IMR-90 (cell line): ENCODE measurements around the gene ADTRP. TPM values are rescaled to one million over a fixed set of nuclear protein-coding genes. Genes with fewer than 3 reads are reported as not detected.

Experiments
- ATAC-seq: fragments of 200-7000 bp; cut with Tn5 transposase; 2 replicates; pipeline ENCODE4 v1.9.1; 2020; ENCODE audit warnings: low read depth, mild to moderate bottlenecking, moderate library complexity
- BruUV-seq: library from RNA; stranded (reverse); fragments of 400-500 nt; replicated peaks from 2 replicates; lab custom pipeline; 2021; lab: Mats Ljungman, UMichigan
- CTCF ChIA-PET: fragments of 300-600 bp; formaldehyde crosslinking; extraction: SDS; loops from one replicate; lab custom pipeline; 2021; ENCODE audit warnings: antibody characterized with exemption; lab: Yijun Ruan, JAX
- POLR2A ChIA-PET: fragments of 300-600 bp; sonication (Branson Sonifier 250); formaldehyde crosslinking; loops from one replicate; lab custom pipeline; 2022; ENCODE audit warnings: antibody characterized with exemption; ENCODE audit not compliant: unreplicated experiment; lab: Charles Lee
- DNase-seq: peaks from one replicate; pipeline ENCODE4 v3.0.0; 2013
- H2AFZ ChIP-seq: replicated peaks from 2 replicates; pipeline ENCODE3; 2013; ENCODE audit warnings: low read length, mild to moderate bottlenecking; ENCODE audit not compliant: poor library complexity
- H2AK5ac ChIP-seq: 2 replicates; pipeline ENCODE4 v1.6.1; 2013; ENCODE audit warnings: low read depth, low read length, inconsistent platforms
- H2AK9ac ChIP-seq: replicated peaks from 2 replicates; pipeline ENCODE3; 2013; ENCODE audit warnings: mild to moderate bottlenecking, low read depth, low read length, moderate library complexity; ENCODE audit not compliant: poor library complexity
- H2BK120ac ChIP-seq: 2 replicates; pipeline ENCODE4 v1.6.1; 2013; ENCODE audit warnings: low read depth, low read length, inconsistent platforms
- H2BK15ac ChIP-seq: 3 replicates; pipeline ENCODE4 v1.6.1; 2013; ENCODE audit warnings: low read depth, low read length, inconsistent platforms
- H2BK20ac ChIP-seq: 2 replicates; pipeline ENCODE4 v1.6.1; 2013; ENCODE audit warnings: low read depth, mild to moderate bottlenecking, inconsistent platforms, low read length, moderate library complexity
- H2BK5ac ChIP-seq: 2 replicates; pipeline ENCODE4 v1.6.1; 2013; ENCODE audit warnings: mild to moderate bottlenecking, low read depth, low read length, inconsistent platforms; ENCODE audit not compliant: poor library complexity, severe bottlenecking
- H3K14ac ChIP-seq: replicated peaks from 2 replicates; pipeline ENCODE4 v1.6.1; 2013; ENCODE audit warnings: low read depth, low read length, inconsistent platforms
- H3K18ac ChIP-seq: 2 replicates; pipeline ENCODE4 v1.6.1; 2013; ENCODE audit warnings: low read depth, low read length, control low read depth
- H3K23ac ChIP-seq: 2 replicates; pipeline ENCODE4 v1.6.1; 2013; ENCODE audit warnings: low read depth, low read length, inconsistent platforms
- H3K27ac ChIP-seq: 2 replicates; pipeline ENCODE4 v1.5.1; 2013; ENCODE audit warnings: mild to moderate bottlenecking, control low read depth, low read length; ENCODE audit not compliant: insufficient read depth
- H3K27me3 ChIP-seq: 2 replicates; pipeline ENCODE4 v1.6.1; 2013; ENCODE audit warnings: low read length; ENCODE audit not compliant: control insufficient read depth, insufficient read depth
- H3K36me3 ChIP-seq: 2 replicates; pipeline ENCODE4 v1.6.1; 2013; ENCODE audit warnings: low read length, mixed read lengths; ENCODE audit not compliant: control insufficient read depth, insufficient read depth
- H3K4ac ChIP-seq: 2 replicates; pipeline ENCODE4 v1.6.1; 2013; ENCODE audit warnings: low read depth, low read length, inconsistent platforms
- H3K4me1 ChIP-seq: 2 replicates; pipeline ENCODE4 v1.6.1; 2013; ENCODE audit warnings: low read length, mixed read lengths; ENCODE audit not compliant: control insufficient read depth, insufficient read depth
- H3K4me2 ChIP-seq: 2 replicates; pipeline ENCODE4 v1.6.1; 2013; ENCODE audit warnings: low read depth, mild to moderate bottlenecking, control low read depth, low read length, moderate library complexity
- H3K4me3 ChIP-seq: 2 replicates; pipeline ENCODE4 v1.5.1; 2013; ENCODE audit warnings: low read depth, mild to moderate bottlenecking, control low read depth, low read length, moderate library complexity; ENCODE audit not compliant: insufficient read depth
- H3K56ac ChIP-seq: 2 replicates; pipeline ENCODE4 v1.6.1; 2013; ENCODE audit warnings: low read length, inconsistent platforms; ENCODE audit not compliant: insufficient read depth; ENCODE audit errors: extremely low read depth
- H3K79me1 ChIP-seq, 2 experiments: 2 replicates each; pipeline ENCODE4 v1.6.1; 2013; ENCODE audit warnings: low read length in 2 of 2, inconsistent platforms in 1 of 2, low read depth in 1 of 2
- H3K9ac ChIP-seq: 2 replicates; pipeline ENCODE4 v1.6.1; 2013; ENCODE audit warnings: low read depth, low read length, control low read depth
- H3K9me1 ChIP-seq: 2 replicates; pipeline ENCODE4 v1.6.1; 2013; ENCODE audit warnings: low read length, inconsistent platforms; ENCODE audit not compliant: insufficient read depth
- H3K9me3 ChIP-seq: 2 replicates; pipeline ENCODE4 v1.6.1; 2013; ENCODE audit warnings: low read length; ENCODE audit not compliant: control insufficient read depth, insufficient read depth
- H4K20me1 ChIP-seq: 2 replicates; pipeline ENCODE4 v1.6.1; 2013; ENCODE audit warnings: low read length, inconsistent platforms; ENCODE audit not compliant: insufficient read depth
- H4K5ac ChIP-seq: 2 replicates; pipeline ENCODE4 v1.6.1; 2013; ENCODE audit warnings: mild to moderate bottlenecking, low read depth, low read length, control low read depth
- H4K8ac ChIP-seq, 2 experiments: 2 replicates each; pipeline ENCODE4 v1.6.1; 2013; ENCODE audit warnings: low read depth in 2 of 2, low read length in 2 of 2, control low read depth in 1 of 2, inconsistent platforms in 1 of 2
- H4K91ac ChIP-seq: 2 replicates; pipeline ENCODE4 v1.6.1; 2013; ENCODE audit warnings: low read depth, low read length, inconsistent platforms; ENCODE audit not compliant: insufficient read depth
- BHLHE40 ChIP-seq: fragments of 150-350 bp; IDR thresholded peaks from 2 replicates; pipeline ENCODE4 v1.6.1; 2016; ENCODE audit warnings: mild to moderate bottlenecking, low read depth, low read length
- CEBPB ChIP-seq: IDR thresholded peaks from 2 replicates; pipeline ENCODE4 v1.6.1; 2012; ENCODE audit warnings: low read depth, low read length, improper control_type of control experiment
- ELK1 ChIP-seq: fragments of 150-350 bp; IDR thresholded peaks from 2 replicates; pipeline ENCODE4 v1.6.1; 2016; ENCODE audit warnings: low read depth, mild to moderate bottlenecking, low read length, moderate library complexity, borderline replicate concordance
- MAZ ChIP-seq: IDR thresholded peaks from 2 replicates; pipeline ENCODE4 v1.6.1; 2012; ENCODE audit warnings: low read depth, mild to moderate bottlenecking, low read length, improper control_type of control experiment, moderate library complexity, borderline replicate concordance
- MXI1 ChIP-seq: IDR thresholded peaks from 2 replicates; pipeline ENCODE4 v1.6.1; 2012; ENCODE audit warnings: low read depth, mild to moderate bottlenecking, low read length, moderate library complexity, borderline replicate concordance
- POLR2A ChIP-seq: IDR thresholded peaks from 2 replicates; pipeline ENCODE4 v1.6.1; 2012; ENCODE audit warnings: mild to moderate bottlenecking, low read depth, low read length
- WGBS, 2 experiments: methylation state at CpG; one replicate each; pipeline versions ENCODE4 v1.1.5 to v1.1.7; 2013; ENCODE audit warnings: missing lambda C conversion rate in 2 of 2; ENCODE audit not compliant: insufficient read length in 1 of 2; ENCODE audit errors: extremely low coverage in 2 of 2; 5-methylcytosine and 5-hydroxymethylcytosine counted together
- dilution Hi-C: fragments of 300-500 bp; cut with HindIII; formaldehyde crosslinking; loops from one replicate; pipeline ENCODE4 v1.14.3; 2018; ENCODE audit warnings: low sequenced_read_pairs; ENCODE audit not compliant: unreplicated experiment
- in situ Hi-C: fragments of 300-500 bp; cut with MboI; formaldehyde crosslinking; loops from 3 replicates; pipeline ENCODE4 v1.14.3; 2019; ENCODE audit warnings: low sequenced_read_pairs, inconsistent platforms, mixed read lengths
- intact Hi-C: fragments of 100-400 bp; cut with micrococcal nuclease; formaldehyde crosslinking; loops from 2 replicates; pipeline ENCODE4 v1.10.0; 2022
- polyA plus RNA-seq, 3 experiments: library from polyadenylated mRNA; depleted of rRNA; stranded (reverse); fragments of >200 nt; gene quantifications; 2 replicates each; pipeline ENCODE4 v1.2.3, GENCODE V29; 2012; ENCODE audit warnings: low replicate concordance in 1 of 3
- total RNA-seq: library from RNA; depleted of rRNA; stranded (reverse); fragments of >200 nt; gene quantifications from 2 replicates; pipeline ENCODE4 v1.2.3, GENCODE V29; 2012

ADTRP gene
- total and polyA plus RNA-seq, 2 of the 4 experiments (the other 2 are of a cell fraction), result 0.50 to 0.72 TPM

- Histone ChIP-seq H3K79me1 (no peaks in the 10 kb centered on the region), H3K56ac (no peak overlapping the region), H2BK120ac (no peak overlapping the region), H2BK5ac (no peak overlapping the region), H2AK9ac (no peak overlapping the region), H3K18ac (no peak overlapping the region), H3K27me3 (no peaks in the 10 kb centered on the region), H3K9me1 (peaks cover 3% of the 10 kb centered on the region), H3K9me3 (no peaks in the 10 kb centered on the region), H4K8ac (no peak overlapping the region), H3K9ac (no peak overlapping the region), H3K4me3 (no peak overlapping the region), H3K27ac (no peak overlapping the region), H3K4me1 (peaks cover 13% of the 10 kb centered on the region), H3K23ac (no peak overlapping the region), H3K14ac (no peak overlapping the region), H2AFZ (no peak overlapping the region), H3K4me2 (no peak overlapping the region), H2BK20ac (no peak overlapping the region), H4K91ac (no peak overlapping the region), H4K5ac (no peak overlapping the region), H3K36me3 (no peaks in the 10 kb centered on the region), H2AK5ac (no peak overlapping the region), H4K20me1 (no peaks in the 10 kb centered on the region), H3K4ac (no peak overlapping the region), H2BK15ac (no peak overlapping the region)
- TF ChIP-seq MAZ (no peak), POLR2A (no peak), CEBPB (no peak), ELK1 (no peak), MXI1 (no peak), BHLHE40 (no peak)
- POLR2A ChIA-PET, result no interaction called here
- intact Hi-C loops (no loop called here), dilution Hi-C loops (no loop called here), in situ Hi-C loops (no loop called here)
- ATAC-seq (no peak), DNase-seq (no peak)
- 100% methylated on average over 1 of the region's 2 CpGs; no CpG with 5 or more reads in 1 of the 2 experiments for WGBS, 2 experiments
- CTCF ChIA-PET, result no interaction called here
- no TSS peak for BruUV-seq
Measured at GRCh38 chr6:11812951-11813350, 34.3 kb upstream of the ADTRP start.
